Keratinocyte (primary cell): ENCODE results near the gene RNF130. TPM values are rescaled to one million over a fixed set of nuclear protein-coding genes. Genes with fewer than 3 reads are reported as not detected.

Experiments
- DNase-seq: peaks from one replicate; pipeline ENCODE4 v3.0.0-alpha.2; 2011; ENCODE audit warnings: low read depth, missing footprints, low spot score
- FAIRE-seq: peaks from 2 replicates; lab custom pipeline; 2011; peaks lifted over from hg19 to GRCh38; lab: Jason Lieb, UNC
- H2AFZ ChIP-seq: 2 replicates; pipeline ENCODE4 v1.6.0; 2012; ENCODE audit warnings: low read length, control low read depth, inconsistent platforms; ENCODE audit not compliant: control insufficient read depth
- H3K27ac ChIP-seq: 2 replicates; pipeline ENCODE4 v1.5.1; 2011; ENCODE audit warnings: low read length; ENCODE audit not compliant: control insufficient read depth, insufficient read depth
- H3K27me3 ChIP-seq: 3 replicates; pipeline ENCODE4 v1.6.0; 2011; ENCODE audit warnings: low read length; ENCODE audit not compliant: control insufficient read depth, insufficient read depth; ENCODE audit errors: extremely low read depth
- H3K36me3 ChIP-seq, 2 experiments: 2 replicates in 1 of 2; 3 replicates in 1 of 2; pipeline ENCODE4 v1.5.1; 2011; ENCODE audit warnings: low read length in 2 of 2, mild to moderate bottlenecking in 1 of 2; ENCODE audit not compliant: control insufficient read depth in 2 of 2, insufficient read depth in 2 of 2; ENCODE audit errors: extremely low read depth in 1 of 2
- H3K4me1 ChIP-seq: 3 replicates; pipeline ENCODE4 v1.5.1; 2011; ENCODE audit warnings: low read length; ENCODE audit not compliant: control insufficient read depth, insufficient read depth; ENCODE audit errors: extremely low read depth
- H3K4me2 ChIP-seq: 3 replicates; pipeline ENCODE4 v1.6.0; 2011; ENCODE audit warnings: low read depth, low read length; ENCODE audit not compliant: control insufficient read depth, insufficient read depth; ENCODE audit errors: extremely low read depth
- H3K4me3 ChIP-seq, 3 experiments: fragments of 200-600 bp in 1 of 3; sonication (generic) in 1 of 3; 2 replicates in 2 of 3; 3 replicates in 1 of 3; pipeline ENCODE4 v1.5.1; 2011 to 2016; ENCODE audit warnings: low read length in 3 of 3, mild to moderate bottlenecking in 3 of 3, control low read depth in 2 of 3, inconsistent platforms in 1 of 3, low read depth in 1 of 3, mixed read lengths in 1 of 3, mixed run types in 1 of 3, moderate library complexity in 1 of 3; ENCODE audit not compliant: control insufficient read depth in 2 of 3, insufficient read depth in 2 of 3; ENCODE audit errors: extremely low read depth in 1 of 3
- H3K79me2 ChIP-seq: 2 replicates; pipeline ENCODE4 v1.6.0; 2012; ENCODE audit warnings: low read length; ENCODE audit not compliant: control insufficient read depth, insufficient read depth
- H3K9ac ChIP-seq: 3 replicates; pipeline ENCODE4 v1.6.0; 2011; ENCODE audit warnings: low read length; ENCODE audit not compliant: control insufficient read depth, insufficient read depth; ENCODE audit errors: extremely low read depth
- H3K9me1 ChIP-seq: 3 replicates; pipeline ENCODE4 v1.6.0; 2011; ENCODE audit warnings: low read length; ENCODE audit not compliant: control insufficient read depth, insufficient read depth; ENCODE audit errors: extremely low read depth
- H3K9me3 ChIP-seq: 2 replicates; pipeline ENCODE4 v1.5.1; 2012; ENCODE audit warnings: low read depth, low read length; ENCODE audit not compliant: control insufficient read depth
- H4K20me1 ChIP-seq: 3 replicates; pipeline ENCODE4 v1.6.0; 2011; ENCODE audit warnings: low read length; ENCODE audit not compliant: control insufficient read depth, insufficient read depth; ENCODE audit errors: extremely low read depth
- CTCF ChIP-seq, 3 experiments: IDR thresholded peaks in 1 of 3; conservative IDR thresholded peaks in 1 of 3; optimal IDR thresholded peaks in 1 of 3; 2 replicates in 2 of 3; 3 replicates in 1 of 3; pipeline versions ENCODE3 to v1.5.1; 2011; ENCODE audit warnings: low read length in 3 of 3, mild to moderate bottlenecking in 3 of 3, moderate library complexity in 2 of 3, control low read depth in 1 of 3, inconsistent platforms in 1 of 3; ENCODE audit not compliant: insufficient read depth in 2 of 3; ENCODE audit errors: extremely low read depth in 1 of 3
- EZH2 ChIP-seq: IDR thresholded peaks from one replicate; pipeline ENCODE4 v1.6.1; 2012; ENCODE audit warnings: inconsistent platforms, mild to moderate bottlenecking, low read length, moderate library complexity
- dilution Hi-C: fragments of 300-500 bp; cut with MboI; formaldehyde crosslinking; loops from one replicate; pipeline ENCODE4 v1.7.0; 2020; ENCODE audit warnings: low sequenced_read_pairs; ENCODE audit not compliant: extremely low pct_ligation_motif_present
- polyA plus RNA-seq, 5 experiments: library from polyadenylated mRNA; depleted of rRNA in 3 of 5; stranded (reverse) in 3 of 5; stranded (forward) in 1 of 5; unstranded in 1 of 5; fragments of >200 nt; gene quantifications; 1 replicate in 1 of 5; 2 replicates in 3 of 5; 3 replicates in 1 of 5; pipeline versions ENCODE4 v1.2.1 to v1.2.3, GENCODE V29; 2011 to 2012; ENCODE audit warnings: missing spikeins in 2 of 5, low read depth in 1 of 5, low replicate concordance in 1 of 5

The RNF130 gene
- polyA plus RNA-seq, 1 donor (not counting 4 experiments of a cell fraction or from before 2014, with no cell fraction given) = 20.0 TPM

GRCh38 chr5:180010636-180011035 lies 60.9 kb downstream of the RNF130 start:
- Histone ChIP-seq H2AFZ (no peak overlapping the region), H3K79me2 (no peaks in the 10 kb centered on the region), H3K27me3 (no peaks in the 10 kb centered on the region), H4K20me1 (no peaks in the 10 kb centered on the region), H3K9me3 (no peaks in the 10 kb centered on the region), H3K9me1 (no peaks in the 10 kb centered on the region), H3K9ac (no peak overlapping the region), H3K4me2 (no peak overlapping the region), H3K4me3 (no peak overlapping the region), H3K27ac (no peak overlapping the region), H3K4me1 (no peaks in the 10 kb centered on the region), H3K36me3 (no peaks in the 10 kb centered on the region)
- TF ChIP-seq EZH2 (no peak), CTCF (optimal IDR thresholded peaks at IDR 0.05 in 1 of 3, IDR thresholded peaks at IDR 0.05 in 1 of 3, conservative IDR thresholded peaks at IDR 0.05 in 1 of 3; ENCODE audit: extremely low read depth in 1 of 3, insufficient read depth in 2 of 3, low read length in 3 of 3) (no peak)
- dilution Hi-C loops = no loop called here
- no peak for FAIRE-seq
- no peak for DNase-seq

GRCh38 chr5:180009581-180009980 lies 62.0 kb downstream of the RNF130 start:
- Histone ChIP-seq H3K9ac (no peak overlapping the region), H3K4me1 (no peaks in the 10 kb centered on the region), H3K4me3 (no peak overlapping the region), H3K79me2 (no peaks in the 10 kb centered on the region), H2AFZ (no peak overlapping the region), H3K9me3 (no peaks in the 10 kb centered on the region), H4K20me1 (no peaks in the 10 kb centered on the region), H3K9me1 (no peaks in the 10 kb centered on the region), H3K27ac (no peak overlapping the region), H3K27me3 (no peaks in the 10 kb centered on the region), H3K4me2 (no peak overlapping the region), H3K36me3 (no peaks in the 10 kb centered on the region)
- DNase-seq (no peak), FAIRE-seq (no peak)
- TF ChIP-seq CTCF (optimal IDR thresholded peaks at IDR 0.05 in 1 of 3, IDR thresholded peaks at IDR 0.05 in 1 of 3, conservative IDR thresholded peaks at IDR 0.05 in 1 of 3; ENCODE audit: extremely low read depth in 1 of 3, insufficient read depth in 2 of 3, low read length in 3 of 3) (no peak), EZH2 (no peak)
- dilution Hi-C loops = no loop called here
